ENCODE results near the gene PRM3. TPM values are rescaled to one million over a fixed set of nuclear protein-coding genes. Genes with fewer than 3 reads are reported as not detected.

The PRM3 gene
- total RNA-seq (2014; rRNA removed; shearing (Covaris generic)): not detected in 2 replicates
- not detected in 2 replicates for polyA plus RNA-seq (2016; fragmentation: Nextera tagmentation; extraction: Ambion mirVana)

GRCh38 chr16:11272921-11273720 is at the start of gene PRM3:
PRM3 (minus strand) TSS chr16:11273629; CDS start chr16:11273595, 34 bp downstream.
- Histone ChIP-seq H3K4me1 (ENCODE audit: insufficient read depth) (no peaks in the 10 kb centered on the region), H3K36me3 (ENCODE audit: low read depth) (no peaks in the 10 kb centered on the region), H3K4me2 (ENCODE audit: unreplicated experiment) (no peak within 1 kb of the TSS), H3F3A (ENCODE audit: insufficient read depth) (no peaks in the 10 kb centered on the region), H2AFZ (no peak within 1 kb of the TSS), H3K9ac (no peak within 1 kb of the TSS), H3K27ac (no peak within 1 kb of the TSS), H3K79me2 (ENCODE audit: insufficient read depth) (no peaks in the 10 kb centered on the region), H3K27me3 (replicated peaks; ENCODE audit: insufficient read depth) (no peaks in the 10 kb centered on the region), H4K20me1 (ENCODE audit: insufficient read depth) (no peaks in the 10 kb centered on the region), H3K4me3 (no peak within 1 kb of the TSS), H3K9me3 (ENCODE audit: low read depth) (no peaks in the 10 kb centered on the region), H3K9me2 (ENCODE audit: insufficient read depth) (no peaks in the 10 kb centered on the region)
- no peak for DNase-seq
- 80 to 85% methylated on average over 29 of the region's 30 CpGs for WGBS, 2 experiments (ENCODE audit: low coverage in 1 of 2, low lambda C conversion rate in 2 of 2, missing lambda C conversion rate in 2 of 2)
- no peak for TF ChIP-seq EZH2phosphoT487 (IDR thresholded peaks at IDR 0.05; ENCODE audit: insufficient read depth, low read depth)
- TF ChIP-seq EZH2 (IDR thresholded peaks at IDR 0.05; ENCODE audit: insufficient read depth, poor library complexity, severe bottlenecking): no peak
- in situ Hi-C loops (cut with MboI): no loop called here

GRCh38 chr16:11322823-11323222 is 49.4 kb upstream of the PRM3 start:
- Histone ChIP-seq H3K27ac (no peak overlapping the region), H3K4me1 (ENCODE audit: insufficient read depth) (0 out of 2 replicates have a peak, but pooled peaks cover under 1% of the 10 kb centered on the region), H3K27me3 (replicated peaks; ENCODE audit: insufficient read depth) (no peaks in the 10 kb centered on the region), H3K79me2 (ENCODE audit: insufficient read depth) (no peaks in the 10 kb centered on the region), H3K9me2 (ENCODE audit: insufficient read depth) (no peaks in the 10 kb centered on the region), H4K20me1 (ENCODE audit: insufficient read depth) (no peaks in the 10 kb centered on the region), H3K9ac (no peak overlapping the region), H3K4me3 (no peak overlapping the region), H3K36me3 (ENCODE audit: low read depth) (no peaks in the 10 kb centered on the region), H3F3A (ENCODE audit: insufficient read depth) (no peaks in the 10 kb centered on the region), H2AFZ (no peak overlapping the region), H3K4me2 (ENCODE audit: unreplicated experiment) (no peak overlapping the region), H3K9me3 (ENCODE audit: low read depth) (no peaks in the 10 kb centered on the region)
- no peak for DNase-seq
- in situ Hi-C loops (cut with MboI): no loop called here
- TF ChIP-seq EZH2 (IDR thresholded peaks at IDR 0.05; ENCODE audit: insufficient read depth, poor library complexity, severe bottlenecking) (no peak), EZH2phosphoT487 (IDR thresholded peaks at IDR 0.05; ENCODE audit: insufficient read depth, low read depth) (no peak)
- WGBS, 2 experiments (ENCODE audit: low coverage in 1 of 2, low lambda C conversion rate in 2 of 2, missing lambda C conversion rate in 2 of 2): 61 to 66% methylated on average over 3 of the region's 3 CpGs

- Histone ChIP-seq H3K36me3 (ENCODE audit: low read depth) (no peaks in the 10 kb centered on the region), H4K20me1 (ENCODE audit: insufficient read depth) (no peaks in the 10 kb centered on the region), H3K9me3 (ENCODE audit: low read depth) (no peaks in the 10 kb centered on the region), H3K27me3 (replicated peaks; ENCODE audit: insufficient read depth) (no peaks in the 10 kb centered on the region), H3K9me2 (ENCODE audit: insufficient read depth) (no peaks in the 10 kb centered on the region), H3F3A (ENCODE audit: insufficient read depth) (no peaks in the 10 kb centered on the region), H3K27ac (no peak overlapping the region), H3K4me3 (no peak overlapping the region), H3K4me2 (ENCODE audit: unreplicated experiment) (no peak overlapping the region), H3K4me1 (ENCODE audit: insufficient read depth) (no peaks in the 10 kb centered on the region), H3K79me2 (ENCODE audit: insufficient read depth) (no peaks in the 10 kb centered on the region), H2AFZ (no peak overlapping the region), H3K9ac (no peak overlapping the region)
- in situ Hi-C loops (cut with MboI): no loop called here
- TF ChIP-seq EZH2phosphoT487 (IDR thresholded peaks at IDR 0.05; ENCODE audit: insufficient read depth, low read depth) (no peak), EZH2 (IDR thresholded peaks at IDR 0.05; ENCODE audit: insufficient read depth, poor library complexity, severe bottlenecking) (no peak)
- 72 to 82% methylated on average over 5 of the region's 5 CpGs for WGBS, 2 experiments (ENCODE audit: low coverage in 1 of 2, low lambda C conversion rate in 2 of 2, missing lambda C conversion rate in 2 of 2)
- DNase-seq: no peak
Observed at GRCh38 chr16:11321662-11322061, 48.2 kb upstream of the PRM3 start.

- Histone ChIP-seq H3K4me2 (ENCODE audit: unreplicated experiment) (no peak overlapping the region), H3K9me2 (ENCODE audit: insufficient read depth) (no peaks in the 10 kb centered on the region), H3K27ac (no peak overlapping the region), H3K9ac (no peak overlapping the region), H3K36me3 (ENCODE audit: low read depth) (no peaks in the 10 kb centered on the region), H3K4me3 (no peak overlapping the region), H3K27me3 (replicated peaks; ENCODE audit: insufficient read depth) (no peaks in the 10 kb centered on the region), H3K9me3 (ENCODE audit: low read depth) (no peaks in the 10 kb centered on the region), H3K79me2 (ENCODE audit: insufficient read depth) (no peaks in the 10 kb centered on the region), H4K20me1 (ENCODE audit: insufficient read depth) (no peaks in the 10 kb centered on the region), H3K4me1 (ENCODE audit: insufficient read depth) (no peaks in the 10 kb centered on the region), H3F3A (ENCODE audit: insufficient read depth) (no peaks in the 10 kb centered on the region), H2AFZ (no peak overlapping the region)
- in situ Hi-C loops (cut with MboI): no loop called here
- WGBS, 2 experiments (ENCODE audit: low coverage in 1 of 2, low lambda C conversion rate in 2 of 2, missing lambda C conversion rate in 2 of 2): 71 to 73% methylated on average over 10 of the region's 10 CpGs
- no peak for DNase-seq
- TF ChIP-seq EZH2 (IDR thresholded peaks at IDR 0.05; ENCODE audit: insufficient read depth, poor library complexity, severe bottlenecking) (no peak), EZH2phosphoT487 (IDR thresholded peaks at IDR 0.05; ENCODE audit: insufficient read depth, low read depth) (no peak)
Observed at GRCh38 chr16:11320170-11320569, 46.7 kb upstream of the PRM3 start.

All from GM23248 (cell line).